Activated CD4-positive, alpha-beta memory T cell treated with anti-CD3 and anti-CD28 coated beads for 36 hours (primary cell): ENCODE measurements around the gene RASAL3. TPM values are rescaled to one million over a fixed set of nuclear protein-coding genes. Genes with fewer than 3 reads are reported as not detected.

Source experiments
- CTCF ChIA-PET: fragments of 350-600 bp; sonication (Branson Sonifier 250); formaldehyde crosslinking; loops from one replicate; lab custom pipeline; 2021; ENCODE audit warnings: antibody characterized with exemption, inconsistent platforms; lab: Charles Lee
- POLR2A ChIA-PET: fragments of 350-600 bp; sonication (Branson Sonifier 250); formaldehyde crosslinking; loops from one replicate; lab custom pipeline; 2021; ENCODE audit warnings: antibody characterized with exemption; lab: Charles Lee
- DNase-seq: peaks from one replicate; pipeline ENCODE4 v3.0.0-alpha.2; 2020
- H3K27ac Mint-ChIP-seq: one replicate; pipeline ENCODE4 v1.8.0; 2021; ENCODE audit warnings: mixed read lengths
- H3K27me3 Mint-ChIP-seq: one replicate; pipeline ENCODE4 v1.8.0; 2021; ENCODE audit warnings: mixed read lengths
- H3K36me3 Mint-ChIP-seq: one replicate; pipeline ENCODE4 v1.8.0; 2021; ENCODE audit warnings: mixed read lengths
- H3K4me1 Mint-ChIP-seq: one replicate; pipeline ENCODE4 v1.8.0; 2021; ENCODE audit warnings: low read depth, mixed read lengths
- H3K4me3 Mint-ChIP-seq: one replicate; pipeline ENCODE4 v1.8.0; 2021; ENCODE audit warnings: mild to moderate bottlenecking, mixed read lengths
- H3K9me3 Mint-ChIP-seq: one replicate; pipeline ENCODE4 v1.8.0; 2021; ENCODE audit warnings: mixed read lengths
- intact Hi-C: fragments of 100-400 bp; cut with micrococcal nuclease; formaldehyde crosslinking; loops from one replicate; pipeline ENCODE4 v1.15.1; 2023
- total RNA-seq, 2 experiments: library from RNA; stranded (reverse); gene quantifications; one replicate each; pipeline ENCODE4 v1.2.3, GENCODE V29; 2021

Gene RASAL3
- 100 to 1,000 TPM; 125 to 130 TPM for total RNA-seq

DNA sequence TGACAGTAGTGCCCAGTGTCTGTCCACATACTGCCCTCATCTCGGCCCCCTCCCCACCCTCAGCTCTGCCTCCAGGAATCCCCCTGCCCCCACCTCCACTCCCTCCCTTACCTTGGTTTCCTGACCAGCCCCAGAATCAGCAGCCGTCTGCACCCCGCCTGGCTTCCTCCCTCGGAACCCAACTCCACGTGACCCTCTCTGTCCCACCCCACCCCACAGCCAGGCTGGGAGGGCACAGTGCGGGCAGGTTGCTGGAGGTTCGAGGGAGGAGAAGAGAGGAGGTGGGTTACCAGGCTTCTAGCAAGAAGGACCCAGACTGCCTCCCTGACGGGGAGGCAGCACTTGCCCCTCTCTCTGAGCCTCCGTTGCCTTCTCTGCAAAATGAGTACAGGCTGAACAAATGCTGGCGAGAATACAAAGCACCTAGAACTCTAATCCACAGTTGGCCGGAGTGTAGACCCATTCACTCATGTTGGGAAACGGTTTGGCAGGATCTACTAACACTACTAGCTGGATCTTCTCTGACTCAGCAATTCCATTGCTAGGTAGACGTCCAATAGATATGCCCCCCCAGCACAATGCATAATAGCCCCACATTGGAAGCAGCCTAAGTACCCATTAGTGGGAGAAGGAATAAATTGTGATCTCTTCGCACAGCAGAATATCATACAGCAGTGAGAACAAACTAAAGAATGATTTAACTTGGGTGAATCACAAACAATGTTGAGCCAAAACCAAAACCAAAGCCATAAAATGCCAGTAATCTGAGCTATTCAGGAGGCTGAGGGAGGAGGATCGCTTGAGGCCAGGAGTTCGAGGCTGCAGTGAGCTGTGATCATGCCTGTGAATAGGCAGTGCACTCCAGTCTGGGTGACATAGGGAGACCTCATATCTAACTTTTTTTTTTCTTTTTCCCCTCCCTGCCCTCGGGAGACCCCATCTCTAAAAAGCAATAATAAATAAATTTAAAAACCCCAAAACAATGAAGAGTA lies at the start of gene RASAL3:
TSS of gene RASAL3 (minus strand) at position 151 of the 992 bp plus-strand sequence. CDS start 186 bp downstream, outside the sequence.
- Mint-ChIP-seq H3K9me3 (peaks cover 2% of the 10 kb centered on the region), H3K4me1 (peaks cover 54% of the 10 kb centered on the region), H3K27ac (peak within 1 kb of the TSS; percentile 96), H3K36me3 (peaks cover 31% of the 10 kb centered on the region), H3K27me3 (no peaks in the 10 kb centered on the region), H3K4me3 (peak within 1 kb of the TSS; percentile 89)
- intact Hi-C loops: no loop called here
- DNase-seq: peak; percentile 80
- POLR2A ChIA-PET: interaction anchor here (0.5 to 2.3 kb wide), 11 partner anchors 10 to 917 kb away, joined by 4 to 21 read pairs (median 5); partner anchors contain the start of genes AKAP8 and AKAP8L
- CTCF ChIA-PET: interaction anchor here (1.0 to 2.0 kb wide), 6 partner anchors 14 to 91 kb away, joined by 3 to 19 read pairs (median 8); partner anchors contain the start of genes AKAP8L and WIZ

DNA sequence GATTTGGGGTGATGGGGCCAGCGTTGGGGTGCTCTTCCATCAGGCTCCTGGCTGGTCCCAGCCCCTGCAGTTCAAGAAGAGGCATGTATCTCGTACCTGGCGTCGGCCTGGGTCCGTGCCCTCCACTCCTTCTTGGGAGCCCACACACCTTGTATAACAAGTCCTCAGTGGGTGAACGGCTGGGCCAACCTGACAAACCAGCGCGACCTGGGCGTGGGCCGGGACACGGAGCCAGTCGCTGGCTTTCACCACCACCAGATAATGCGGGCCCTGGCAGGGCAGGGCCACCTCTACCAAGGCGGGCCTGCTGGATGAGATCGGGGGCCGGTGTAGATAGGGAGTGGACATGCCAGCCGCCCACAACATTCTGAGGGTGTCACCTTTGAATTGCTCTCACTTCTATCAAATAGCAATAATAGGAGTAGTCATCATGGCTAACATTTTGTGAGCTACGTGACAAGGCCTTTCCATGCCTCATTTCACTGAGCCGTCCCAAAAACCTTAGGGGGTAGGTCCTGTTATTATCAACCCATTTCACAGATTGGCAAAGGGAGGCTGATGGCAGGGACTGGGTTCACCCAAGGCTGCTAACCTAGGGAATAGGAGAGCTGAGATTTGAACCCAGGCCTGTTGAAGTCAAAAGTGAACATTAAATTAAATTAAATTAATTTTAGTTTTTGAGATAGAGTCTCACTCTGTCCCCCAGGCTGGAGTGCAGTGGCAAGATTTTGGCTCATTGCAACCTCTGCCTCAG lies 47.5 kb upstream of the RASAL3 start:
- Mint-ChIP-seq H3K27me3 (peaks cover 20% of the 10 kb centered on the region), H3K4me1 (peaks cover 32% of the 10 kb centered on the region), H3K27ac (no peak overlapping the region), H3K9me3 (peaks cover 9% of the 10 kb centered on the region), H3K4me3 (no peak overlapping the region), H3K36me3 (peaks cover 5% of the 10 kb centered on the region)
- intact Hi-C loops: no loop called here
- DNase-seq: no peak
- POLR2A ChIA-PET: no interaction called here
- CTCF ChIA-PET: no interaction called here

DNA sequence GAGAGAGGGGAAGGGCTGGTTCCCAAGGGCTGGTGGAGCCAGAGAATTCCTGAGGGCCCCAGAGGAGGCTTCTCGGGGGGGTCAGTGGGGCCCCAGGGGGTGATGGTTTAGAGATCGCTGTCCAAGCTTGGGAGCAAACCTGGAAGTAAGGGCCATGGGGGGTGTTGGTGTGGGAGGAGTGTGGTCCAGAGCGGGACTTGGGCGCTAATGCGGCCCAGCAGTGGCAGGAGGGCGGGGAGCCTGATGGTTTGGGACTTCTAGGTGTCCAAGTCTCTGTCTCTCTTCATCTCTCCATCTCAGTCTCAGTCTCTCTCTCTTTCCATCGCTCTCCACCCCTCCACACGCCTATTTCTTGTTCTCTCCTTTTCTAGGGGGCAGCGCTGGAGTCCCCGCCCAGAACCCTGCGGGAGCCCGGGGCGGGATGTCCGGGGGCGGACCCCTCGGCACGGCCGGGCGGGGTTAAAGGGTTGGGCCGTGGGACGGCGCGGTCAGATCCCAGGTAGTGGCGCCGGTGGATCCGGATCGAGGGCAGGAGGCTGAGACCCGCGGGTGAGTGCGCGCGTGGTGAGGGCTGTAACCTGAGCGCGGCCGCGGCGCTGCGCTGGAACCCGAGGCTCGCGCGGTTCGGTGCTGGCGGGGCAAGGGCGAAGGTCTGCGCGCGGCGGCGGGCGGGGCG lies 43.8 kb upstream of the RASAL3 start, which contains the start of gene CYP4F22:
TSS of gene CYP4F22 (plus strand) at position 491 of the 676 bp plus-strand sequence. CDS start 16,812 bp downstream, outside the sequence.
- no peaks in the 10 kb centered on the region for H3K9me3 Mint-ChIP-seq
- ChIA-PET POLR2A (no interaction called here), CTCF (no interaction called here)
- peaks cover 22% of the 10 kb centered on the region for H3K27me3 Mint-ChIP-seq
- no peak within 1 kb of the TSS for H3K27ac Mint-ChIP-seq
- no peaks in the 10 kb centered on the region for H3K36me3 Mint-ChIP-seq
- H3K4me3 Mint-ChIP-seq: peak within 1 kb of the TSS; percentile 64
- intact Hi-C loops: no loop called here
- H3K4me1 Mint-ChIP-seq: peaks cover 19% of the 10 kb centered on the region
- DNase-seq: peak; percentile 25

DNA sequence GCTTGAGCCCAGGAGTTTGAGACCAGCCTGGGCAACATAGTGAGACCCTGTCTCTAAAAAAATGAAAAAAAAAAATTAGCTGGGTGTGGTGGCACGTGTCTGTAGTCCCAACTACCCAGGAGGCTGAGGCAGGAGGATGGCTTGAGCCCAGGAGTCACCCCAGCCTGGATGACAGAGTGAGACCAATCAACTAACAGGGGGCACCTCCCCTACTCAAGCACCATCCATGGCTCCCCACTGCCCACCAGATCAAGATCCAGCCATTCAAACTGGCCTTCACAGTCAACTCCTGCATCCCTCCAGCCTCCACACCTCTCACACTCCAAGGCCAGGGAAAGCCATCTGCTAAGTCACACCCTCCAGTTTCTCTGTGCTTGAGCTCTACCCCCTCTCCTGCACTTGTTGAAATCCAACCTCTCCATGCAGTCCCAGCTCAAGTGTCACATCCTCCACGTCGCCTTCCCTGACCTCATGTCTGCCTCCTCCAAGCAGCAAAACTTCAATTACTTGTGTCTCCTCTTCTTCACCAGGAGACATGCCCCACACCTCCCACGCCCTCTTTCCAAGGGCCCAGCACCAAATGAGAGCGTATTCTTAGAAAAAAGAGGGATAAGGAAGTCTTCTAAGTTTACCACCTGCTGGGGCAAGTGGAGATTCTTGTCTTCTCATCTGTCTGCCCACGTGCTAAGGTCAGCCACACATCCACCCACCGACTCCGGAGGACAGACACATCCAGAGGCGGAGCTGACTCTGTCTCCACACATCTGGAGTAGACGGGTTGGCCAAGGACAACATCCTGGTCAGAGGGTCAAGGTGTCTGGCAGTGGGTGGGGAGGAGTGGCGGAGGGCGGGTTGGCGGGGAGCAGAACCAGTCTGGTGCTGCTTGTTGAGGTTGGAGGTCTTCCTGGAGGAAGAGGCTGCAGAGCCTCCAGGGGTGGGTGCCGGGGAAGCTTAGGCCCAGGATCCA lies 43.0 kb upstream of the RASAL3 start:
- H3K4me1 Mint-ChIP-seq: peaks cover 19% of the 10 kb centered on the region
- DNase-seq: no peak
- ChIA-PET CTCF (interaction anchor here (1.2 to 1.3 kb wide), 2 partner anchors 48 to 88 kb away, joined by 4 to 5 read pairs; partner anchors contain the start of gene AKAP8L), POLR2A (no interaction called here)
- no peaks in the 10 kb centered on the region for H3K9me3 Mint-ChIP-seq
- intact Hi-C loops: no loop called here
- peak overlapping the region; percentile 64 for H3K4me3 Mint-ChIP-seq
- H3K27me3 Mint-ChIP-seq: peaks cover 22% of the 10 kb centered on the region
- H3K36me3 Mint-ChIP-seq: no peaks in the 10 kb centered on the region
- H3K27ac Mint-ChIP-seq: no peak overlapping the region

DNA sequence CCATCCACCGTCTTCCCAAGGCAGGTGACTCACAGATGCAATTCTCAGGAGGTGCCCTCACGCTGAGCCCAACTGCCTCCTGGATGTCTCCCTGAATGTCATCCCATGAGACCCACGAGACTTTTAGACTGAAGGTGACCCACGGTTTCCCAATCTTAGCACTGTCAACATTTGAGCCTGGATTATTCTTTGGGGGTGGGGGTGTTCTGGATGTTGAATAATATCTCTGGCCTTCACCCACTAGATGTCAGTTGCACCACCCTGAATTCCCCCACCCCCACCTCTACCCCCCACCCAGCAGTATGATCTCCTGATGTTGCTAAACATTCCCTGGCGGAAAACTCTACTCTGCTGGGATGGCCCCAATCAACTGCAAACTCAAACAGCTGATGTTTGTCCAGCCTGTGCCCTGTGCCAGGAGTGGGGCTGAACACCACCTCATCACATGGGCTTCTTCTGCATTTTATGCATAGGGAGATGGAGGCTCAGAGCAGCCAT lies 41.8 kb upstream of the RASAL3 start:
- no peak overlapping the region for H3K27ac Mint-ChIP-seq
- intact Hi-C loops: no loop called here
- ChIA-PET POLR2A (no interaction called here), CTCF (interaction anchor here (1.2 to 1.3 kb wide), 2 partner anchors 50 to 87 kb away, joined by 4 to 5 read pairs; partner anchors contain the start of gene AKAP8L)
- no peaks in the 10 kb centered on the region for H3K9me3 Mint-ChIP-seq
- H3K4me1 Mint-ChIP-seq: peaks cover 19% of the 10 kb centered on the region
- no peak for DNase-seq
- H3K4me3 Mint-ChIP-seq: no peak overlapping the region
- peaks cover 22% of the 10 kb centered on the region for H3K27me3 Mint-ChIP-seq
- no peaks in the 10 kb centered on the region for H3K36me3 Mint-ChIP-seq

DNA sequence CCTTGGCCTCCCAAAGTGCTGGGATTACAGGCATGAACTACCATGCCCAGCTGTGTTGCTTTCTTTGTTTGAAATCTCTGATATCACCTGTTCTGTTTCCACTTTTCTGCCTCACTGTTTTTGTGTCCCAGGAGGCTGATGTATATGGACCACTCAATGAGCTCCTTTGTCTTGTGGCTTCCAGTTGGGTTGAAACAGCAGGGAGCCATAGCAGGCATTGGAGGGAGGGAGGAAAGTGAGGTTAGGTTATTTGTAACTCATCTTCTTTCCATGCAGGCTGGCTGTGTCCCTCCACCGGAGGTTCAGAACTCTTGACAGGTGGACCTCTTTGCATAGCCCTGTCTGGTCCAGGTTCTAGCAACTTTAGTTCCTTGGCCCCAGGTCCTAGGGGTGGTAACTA lies 37.9 kb upstream of the RASAL3 start:
- CTCF ChIA-PET: no interaction called here
- DNase-seq: no peak
- peaks cover 2% of the 10 kb centered on the region for H3K27me3 Mint-ChIP-seq
- H3K9me3 Mint-ChIP-seq: no peaks in the 10 kb centered on the region
- H3K36me3 Mint-ChIP-seq: no peaks in the 10 kb centered on the region
- POLR2A ChIA-PET: no interaction called here
- H3K4me3 Mint-ChIP-seq: no peak overlapping the region
- peaks cover 7% of the 10 kb centered on the region for H3K4me1 Mint-ChIP-seq
- intact Hi-C loops: no loop called here
- H3K27ac Mint-ChIP-seq: no peak overlapping the region

DNA sequence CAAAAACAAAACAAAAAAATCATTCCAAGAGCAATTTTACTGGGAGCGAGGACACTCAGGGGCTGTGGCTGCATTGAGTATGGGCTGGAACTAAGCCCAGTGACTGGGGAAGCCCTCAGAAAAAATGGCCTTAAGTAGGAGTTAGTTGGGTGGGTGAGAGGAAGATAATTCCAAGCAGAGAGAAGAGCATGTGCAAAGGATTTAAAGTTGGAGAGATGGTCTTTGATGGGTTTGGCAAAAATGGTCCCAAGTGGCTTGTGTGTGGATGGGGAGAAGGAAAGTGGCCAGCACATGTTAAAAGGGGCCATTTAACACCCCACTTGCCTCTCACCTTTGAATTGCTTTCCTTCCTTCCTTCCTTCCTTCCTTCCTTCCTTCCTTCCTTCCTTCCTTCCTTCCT lies 37.3 kb upstream of the RASAL3 start:
- H3K27me3 Mint-ChIP-seq: peaks cover under 1% of the 10 kb centered on the region
- CTCF ChIA-PET: no interaction called here
- POLR2A ChIA-PET: no interaction called here
- no peak for DNase-seq
- intact Hi-C loops: no loop called here
- H3K36me3 Mint-ChIP-seq: no peaks in the 10 kb centered on the region
- no peak overlapping the region for H3K4me3 Mint-ChIP-seq
- no peaks in the 10 kb centered on the region for H3K9me3 Mint-ChIP-seq
- peaks cover 7% of the 10 kb centered on the region for H3K4me1 Mint-ChIP-seq
- H3K27ac Mint-ChIP-seq: no peak overlapping the region

DNA sequence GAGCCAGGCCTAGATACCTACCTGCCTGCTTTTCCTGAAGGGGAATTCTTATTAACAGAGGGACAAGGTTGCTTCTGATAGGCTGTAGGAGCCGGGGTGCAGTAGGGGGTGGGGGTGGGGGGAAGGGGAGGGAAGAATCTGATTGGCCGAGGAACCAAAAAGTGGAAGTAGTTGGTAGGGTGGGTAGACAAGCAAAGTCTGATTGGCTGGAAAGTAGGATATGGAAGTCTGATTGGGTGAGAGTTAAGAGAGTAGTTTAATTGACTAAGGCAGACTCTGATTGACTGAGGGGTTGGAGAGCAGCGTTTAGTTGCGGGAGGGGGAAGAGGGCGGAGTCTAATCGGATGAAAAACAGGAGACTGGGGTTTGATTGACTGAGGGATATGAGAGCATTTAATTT lies 34.6 kb upstream of the RASAL3 start:
- peak; percentile 22 for DNase-seq
- ChIA-PET CTCF (no interaction called here), POLR2A (no interaction called here)
- Mint-ChIP-seq H3K27ac (no peak overlapping the region), H3K4me1 (peaks cover 7% of the 10 kb centered on the region), H3K9me3 (no peaks in the 10 kb centered on the region), H3K27me3 (no peaks in the 10 kb centered on the region), H3K4me3 (no peak overlapping the region), H3K36me3 (no peaks in the 10 kb centered on the region)
- intact Hi-C loops: no loop called here

DNA sequence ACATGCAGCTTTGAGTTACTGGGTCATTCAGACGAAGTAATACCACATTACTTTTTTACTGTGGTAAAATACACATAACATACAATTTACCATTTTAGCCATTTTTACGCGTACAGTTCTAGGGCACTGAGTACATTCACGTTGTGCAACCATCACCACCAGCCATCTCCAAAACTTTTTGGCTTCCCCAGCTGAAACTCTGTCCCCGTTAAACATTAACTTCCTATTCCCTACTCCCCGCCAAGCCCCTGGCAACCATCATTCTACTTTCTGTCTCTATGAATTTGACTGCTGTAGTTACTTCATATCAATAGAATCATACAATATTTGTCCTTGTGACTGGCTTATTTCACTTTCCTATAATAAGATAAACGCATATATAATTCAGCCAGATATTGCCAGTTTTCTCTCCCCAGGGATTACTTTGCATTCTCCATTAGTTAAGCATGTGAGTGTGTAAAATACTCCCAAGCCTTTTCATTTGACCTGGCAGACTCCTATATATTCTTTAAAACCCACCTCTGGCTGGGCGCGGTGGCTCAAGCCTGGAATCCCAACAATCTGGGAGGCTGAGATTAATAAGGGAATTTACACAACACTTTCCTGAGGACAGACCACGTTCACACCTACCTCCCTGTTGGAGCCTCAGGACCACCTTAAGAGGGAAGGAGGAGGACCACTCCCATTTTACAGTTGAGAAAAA lies 34.0 kb upstream of the RASAL3 start:
- Mint-ChIP-seq H3K4me3 (no peak overlapping the region), H3K27me3 (no peaks in the 10 kb centered on the region), H3K36me3 (no peaks in the 10 kb centered on the region), H3K27ac (no peak overlapping the region), H3K4me1 (peaks cover 7% of the 10 kb centered on the region), H3K9me3 (no peaks in the 10 kb centered on the region)
- ChIA-PET POLR2A (no interaction called here), CTCF (no interaction called here)
- intact Hi-C loops: no loop called here
- DNase-seq: no peak

DNA sequence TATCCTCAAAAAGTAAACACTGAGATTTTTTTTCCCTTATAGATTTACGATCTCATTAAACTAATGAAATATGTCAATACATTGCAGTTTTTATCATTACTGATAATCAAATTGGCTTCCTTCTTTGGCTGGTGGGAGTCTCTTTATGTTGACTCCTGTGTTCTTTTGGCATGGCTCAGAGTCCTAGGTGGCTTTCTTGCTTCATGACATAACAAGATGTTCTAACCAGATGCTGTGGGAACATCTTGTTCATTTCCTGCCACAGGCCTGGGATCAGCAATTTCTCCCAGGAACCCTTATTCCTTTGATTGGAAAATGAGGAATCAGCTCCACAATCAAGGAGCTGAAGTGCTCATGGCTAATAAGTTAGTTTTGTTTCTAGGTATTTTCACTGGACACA lies 30.8 kb upstream of the RASAL3 start:
- POLR2A ChIA-PET: no interaction called here
- Mint-ChIP-seq H3K9me3 (no peaks in the 10 kb centered on the region), H3K36me3 (no peaks in the 10 kb centered on the region), H3K4me3 (no peak overlapping the region), H3K4me1 (peaks cover 7% of the 10 kb centered on the region), H3K27me3 (no peaks in the 10 kb centered on the region), H3K27ac (no peak overlapping the region)
- intact Hi-C loops: no loop called here
- CTCF ChIA-PET: interaction anchor here (0.6 kb wide), 1 partner anchor 73 kb away, joined by 5 read pairs; no protein-coding TSS in a partner anchor
- no peak for DNase-seq
